GM19328 (cell line): ENCODE results near the gene STARD4.

Source experiments
- ATAC-seq: cut with Tn5 transposase; IDR thresholded peaks from one replicate; pipeline ENCODE4 v1.9.1; 2021; ENCODE audit warnings: mild to moderate bottlenecking, moderate library complexity; ENCODE audit not compliant: unreplicated experiment

Gene STARD4

GRCh38 chr5:111472579-111472978, 39.8 kb downstream of the STARD4 start:
- ATAC-seq, result no peak

GRCh38 chr5:111472096-111472495, 40.2 kb downstream of the STARD4 start:
- ATAC-seq, result no peak

GRCh38 chr5:111469903-111470302, 42.4 kb downstream of the STARD4 start:
- ATAC-seq, result no peak

GRCh38 chr5:111469293-111469896, 42.9 kb downstream of the STARD4 start:
- ATAC-seq, result no peak

GRCh38 chr5:111463311-111463710, 49.0 kb downstream of the STARD4 start:
- no peak for ATAC-seq

- ATAC-seq, result no peak
Observed at GRCh38 chr5:111461934-111462333, 50.4 kb downstream of the STARD4 start.

GRCh38 chr5:111461255-111461671, 51.1 kb downstream of the STARD4 start:
- no peak for ATAC-seq

GRCh38 chr5:111454776-111455175, 57.6 kb downstream of the STARD4 start:
- no peak for ATAC-seq

- ATAC-seq, result no peak
Observed at GRCh38 chr5:111454198-111454622, 58.1 kb downstream of the STARD4 start.

GRCh38 chr5:111453747-111454146, 58.6 kb downstream of the STARD4 start:
- no peak for ATAC-seq

GRCh38 chr5:111453295-111453694, 59.0 kb downstream of the STARD4 start:
- no peak for ATAC-seq

- ATAC-seq, result no peak
Observed at GRCh38 chr5:111447822-111448221, 64.5 kb downstream of the STARD4 start.

- ATAC-seq, result no peak
Observed at GRCh38 chr5:111447099-111447498, 65.2 kb downstream of the STARD4 start.
